Measurements from ENCODE around the gene PRKAR1A. TPM values are rescaled to one million over a fixed set of nuclear protein-coding genes. Genes with fewer than 3 reads are reported as not detected.

Gene PRKAR1A
- total RNA-seq, 1 experiment from 2014 or later: 174 TPM

Other genes starting within 250 kb of the PRKAR1A start
- 0.26 TPM for gene SLC16A6, start 221.3 kb upstream of the PRKAR1A start, total RNA-seq (2021; ENCODE audit: unreplicated experiment)
- gene ARSG, start 220.9 kb upstream of the PRKAR1A start, total RNA-seq (2021; ENCODE audit: unreplicated experiment): 2.3 TPM
- 19.8 TPM for gene WIPI1, start 54.9 kb upstream of the PRKAR1A start, total RNA-seq (2021; ENCODE audit: unreplicated experiment)
- 0.44 TPM for gene FAM20A, start 88.9 kb downstream of the PRKAR1A start, total RNA-seq (2021; ENCODE audit: unreplicated experiment)